Bronchial epithelial cell (primary cell): ENCODE measurements around the gene AFDN. TPM values are rescaled to one million over a fixed set of nuclear protein-coding genes. Genes with fewer than 3 reads are reported as not detected.

Source experiments
- DNase-seq: peaks from one replicate; pipeline ENCODE4 v3.0.0-alpha.2; 2010; ENCODE audit warnings: low read depth
- FAIRE-seq: peaks from 2 replicates; lab custom pipeline; 2011; peaks lifted over from hg19 to GRCh38; lab: Jason Lieb, UNC
- H3K27me3 ChIP-seq: 2 replicates; pipeline ENCODE4 v1.5.1; 2011; ENCODE audit warnings: low read length; ENCODE audit not compliant: control insufficient read depth, insufficient read depth
- H3K36me3 ChIP-seq: 2 replicates; pipeline ENCODE4 v1.5.1; 2011; ENCODE audit warnings: low read length; ENCODE audit not compliant: control insufficient read depth, insufficient read depth
- H3K4me3 ChIP-seq: 2 replicates; pipeline ENCODE4 v1.5.1; 2011; ENCODE audit warnings: mild to moderate bottlenecking, low read depth, low read length, control low read depth
- CTCF ChIP-seq: IDR thresholded peaks from 2 replicates; pipeline ENCODE4 v1.5.1; 2011; ENCODE audit warnings: mild to moderate bottlenecking, moderate library complexity, low read length, control low read depth, inconsistent platforms; ENCODE audit not compliant: insufficient read depth, severe bottlenecking
- total RNA-seq: library from RNA; depleted of rRNA; stranded (reverse); fragments of >200 nt; gene quantifications from 2 replicates; pipeline ENCODE4 v1.2.1, GENCODE V29; 2014

AFDN gene
- total RNA-seq, 1 donor from 2014 or later = 146 TPM

GRCh38 chr6:167965592-167966539 is 139.2 kb downstream of the AFDN start:
- peaks cover 17% of the 10 kb centered on the region for H3K36me3 ChIP-seq
- FAIRE-seq (no peak), DNase-seq (no peak)
- no peak overlapping the region for H3K4me3 ChIP-seq
- H3K27me3 ChIP-seq = no peaks in the 10 kb centered on the region
- TF ChIP-seq CTCF = no peak

GRCh38 chr6:167966540-167966905 is 139.8 kb downstream of the AFDN start:
- DNase-seq = no peak
- no peak for FAIRE-seq
- Histone ChIP-seq H3K27me3 (no peaks in the 10 kb centered on the region), H3K36me3 (peaks cover 17% of the 10 kb centered on the region), H3K4me3 (no peak overlapping the region)
- TF ChIP-seq CTCF = no peak

- Histone ChIP-seq H3K4me3 (no peak overlapping the region), H3K27me3 (no peaks in the 10 kb centered on the region), H3K36me3 (peaks cover 12% of the 10 kb centered on the region)
- peak; percentile 54 for TF ChIP-seq CTCF
- FAIRE-seq (no peak), DNase-seq (peak; percentile 10)
Measured at GRCh38 chr6:167968091-167968490, 141.4 kb downstream of the AFDN start.

GRCh38 chr6:167970230-167970629 is 143.5 kb downstream of the AFDN start:
- DNase-seq = no peak
- peaks cover 12% of the 10 kb centered on the region for H3K36me3 ChIP-seq
- no peak for FAIRE-seq
- H3K4me3 ChIP-seq = no peak overlapping the region
- H3K27me3 ChIP-seq = no peaks in the 10 kb centered on the region
- TF ChIP-seq CTCF = no peak

- DNase-seq (no peak), FAIRE-seq (no peak)
- Histone ChIP-seq H3K36me3 (peaks cover 6% of the 10 kb centered on the region), H3K4me3 (no peak overlapping the region), H3K27me3 (no peaks in the 10 kb centered on the region)
- no peak for TF ChIP-seq CTCF
Measured at GRCh38 chr6:167972193-167972592, 145.5 kb downstream of the AFDN start.
